Sciatic nerve (tissue), 2 donors: ENCODE data around the gene SFT2D1. TPM values are rescaled to one million over a fixed set of nuclear protein-coding genes. Genes with fewer than 3 reads are reported as not detected.

Experiments used
- ATAC-seq: fragments of 200-7000 bp; cut with Tn5 transposase; one replicate; pipeline ENCODE4 v1.9.1; 2020; ENCODE audit warnings: mild to moderate bottlenecking, moderate library complexity
- DNase-seq: peaks from one replicate; pipeline ENCODE4 v3.0.0-alpha.2; 2020; ENCODE audit warnings: low spot score
- intact Hi-C: fragments of 100-400 bp; cut with DNase I; formaldehyde crosslinking; loops from one replicate; pipeline ENCODE4 v1.14.2; 2022
- total RNA-seq: library from RNA; stranded (reverse); fragmentation: NEBNext Ultra II Directional; extraction: Animal tissue kit (Norgen Biotek cat#: 25700); gene quantifications from one replicate; pipeline ENCODE4 v1.2.1, GENCODE V29; 2021
- donor health status: DM: no; HTN: no; CAD: no.
- donor health status: DM: no; HTN: no; CAD: no.

SFT2D1 gene
- total RNA-seq, 1 donor from 2014 or later: 46.1 TPM

GRCh38 chr6:166341464-166341863 lies 881 bp downstream of the SFT2D1 start:
- ATAC-seq: no peak
- DNase-seq: no peak
- intact Hi-C loops: no loop called here

GRCh38 chr6:166338854-166339253 lies 3.5 kb downstream of the SFT2D1 start:
- DNase-seq: no peak
- intact Hi-C loops: no loop called here
- no peak for ATAC-seq

GRCh38 chr6:166336847-166337246 lies 5.5 kb downstream of the SFT2D1 start:
- no peak for DNase-seq
- ATAC-seq: no peak
- intact Hi-C loops: no loop called here

DNA sequence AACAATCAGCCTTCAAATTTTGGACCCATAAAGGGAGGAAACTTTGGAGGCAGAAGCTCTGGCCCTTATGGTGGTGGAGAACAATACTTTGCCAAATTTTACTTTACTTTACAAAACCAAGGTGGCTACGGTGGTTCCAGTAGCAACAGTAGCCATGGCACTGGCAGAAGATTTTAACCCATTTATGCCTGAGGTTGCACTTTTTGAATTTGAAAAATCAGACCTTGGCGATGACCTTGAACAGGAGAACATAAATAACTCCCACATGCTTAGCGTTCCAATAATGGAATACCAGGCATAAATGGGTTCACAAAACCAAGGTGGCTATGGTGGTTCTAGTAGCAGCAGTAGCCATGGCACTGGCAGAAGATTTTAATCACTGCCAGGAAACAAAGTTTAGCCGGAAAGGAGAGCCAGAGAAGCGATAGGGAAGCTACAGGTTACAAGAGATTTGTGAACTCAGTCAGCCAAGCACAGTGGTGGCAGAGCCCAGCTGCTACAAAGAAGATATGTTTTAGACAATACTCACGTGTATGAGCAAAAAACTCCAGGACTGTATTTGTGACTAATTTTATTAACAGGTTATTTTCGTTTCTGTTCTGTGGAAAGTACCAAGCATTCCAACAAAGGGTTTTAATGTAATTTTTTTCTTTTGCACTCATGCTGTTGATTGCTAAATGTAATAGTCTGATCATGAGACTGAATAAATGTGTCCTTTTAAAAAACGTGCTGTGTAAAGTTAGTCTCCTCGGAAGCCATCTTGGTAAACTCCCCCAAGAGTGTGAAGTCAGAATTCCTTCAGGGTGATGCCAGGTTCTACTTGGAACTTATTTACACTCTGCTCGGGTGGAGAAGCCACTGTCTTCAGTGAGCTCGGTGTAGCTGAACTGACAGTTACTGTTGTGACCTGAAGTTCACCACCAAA lies 6.7 kb downstream of the SFT2D1 start:
- ATAC-seq (no peak), DNase-seq (no peak)
- intact Hi-C loops: no loop called here

- intact Hi-C loops: no loop called here
- no peak for DNase-seq
Measured at GRCh38 chr6:166334878-166335277, 7.5 kb downstream of the SFT2D1 start.

DNA sequence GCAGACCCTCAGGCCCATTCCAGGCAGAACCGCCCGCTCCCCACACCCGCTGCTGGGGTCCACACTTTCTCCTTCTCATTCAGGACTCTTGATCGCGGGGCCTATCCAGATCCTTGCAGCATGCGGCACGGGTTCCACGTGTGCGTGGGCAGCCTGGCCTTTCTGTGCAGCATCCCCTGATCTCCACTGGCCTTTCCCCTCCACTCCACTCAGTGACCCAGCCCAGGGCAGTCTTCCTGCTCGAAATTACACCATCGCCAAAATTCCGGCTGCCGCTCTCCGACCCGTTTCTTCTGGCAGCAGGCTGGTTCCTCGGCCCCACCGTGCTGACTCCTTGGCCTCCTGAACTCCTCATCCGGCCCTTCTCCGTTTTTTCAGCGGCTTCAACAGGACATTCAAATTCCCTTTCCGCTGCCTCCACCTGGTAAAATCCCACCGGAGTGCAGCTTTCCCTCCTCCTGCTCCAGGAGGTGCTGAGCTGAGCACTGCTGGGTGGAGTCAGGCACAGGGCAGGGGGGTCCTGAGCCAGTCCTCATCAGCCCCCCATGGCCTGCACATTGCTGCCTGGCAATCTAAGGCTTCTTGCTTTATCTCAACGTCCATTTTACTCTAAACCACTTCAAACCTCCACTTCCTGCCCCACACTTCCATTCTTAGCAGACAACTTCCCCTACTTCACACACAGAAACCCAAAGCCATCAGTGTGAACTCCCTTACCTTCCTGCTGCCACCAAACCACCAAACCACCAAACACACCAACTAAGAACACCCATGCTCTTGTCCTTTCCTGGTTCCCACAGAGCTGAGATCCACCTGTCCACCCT lies 9.0 kb downstream of the SFT2D1 start:
- DNase-seq (no peak), ATAC-seq (no peak)
- intact Hi-C loops: no loop called here

More at GRCh38 chr6:166334878-166335277, 7.5 kb downstream of the SFT2D1 start:
- ATAC-seq: no peak

DNA sequence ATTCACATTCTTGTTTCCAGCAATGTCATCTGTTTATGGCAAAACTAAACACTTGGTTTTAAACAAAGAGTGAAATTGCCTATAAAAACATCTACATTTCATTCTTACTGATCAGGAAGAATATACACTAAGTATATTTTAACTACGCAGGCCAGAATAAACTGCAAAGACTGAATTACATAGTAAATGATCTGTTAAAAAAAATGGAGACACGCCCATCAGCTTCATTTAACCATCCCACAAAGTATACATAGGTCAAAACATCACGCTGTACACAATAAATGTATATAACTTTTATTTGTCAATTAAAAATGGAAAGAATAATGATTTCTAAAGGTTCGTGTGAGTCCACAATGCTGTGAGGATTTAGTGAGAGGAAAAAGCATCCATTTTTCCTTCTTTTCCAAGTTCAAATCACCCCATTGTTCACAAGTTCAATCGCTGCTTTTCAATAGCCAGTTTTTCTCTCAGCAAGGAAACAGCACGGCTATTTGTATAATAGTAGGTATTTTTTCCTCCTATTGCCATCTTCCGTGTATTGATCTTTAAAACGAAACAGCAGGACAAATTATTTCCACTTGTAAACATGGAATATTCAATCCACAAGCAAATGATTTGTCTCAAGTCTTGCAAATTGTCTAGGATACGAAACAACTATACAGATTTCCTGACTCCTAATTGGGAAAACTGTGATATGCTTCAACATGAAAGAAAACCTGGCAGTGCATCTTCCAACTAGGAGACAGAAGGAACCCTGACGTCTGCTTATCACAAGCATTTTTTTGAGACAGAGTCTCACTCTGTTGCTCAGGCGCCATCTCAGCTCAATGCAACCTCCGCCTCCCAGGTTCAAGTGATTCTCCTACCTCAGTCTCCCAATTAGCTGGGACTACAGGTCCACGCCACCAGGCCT lies 10.6 kb downstream of the SFT2D1 start:
- DNase-seq (no peak), ATAC-seq (no peak)
- intact Hi-C loops: no loop called here

DNA sequence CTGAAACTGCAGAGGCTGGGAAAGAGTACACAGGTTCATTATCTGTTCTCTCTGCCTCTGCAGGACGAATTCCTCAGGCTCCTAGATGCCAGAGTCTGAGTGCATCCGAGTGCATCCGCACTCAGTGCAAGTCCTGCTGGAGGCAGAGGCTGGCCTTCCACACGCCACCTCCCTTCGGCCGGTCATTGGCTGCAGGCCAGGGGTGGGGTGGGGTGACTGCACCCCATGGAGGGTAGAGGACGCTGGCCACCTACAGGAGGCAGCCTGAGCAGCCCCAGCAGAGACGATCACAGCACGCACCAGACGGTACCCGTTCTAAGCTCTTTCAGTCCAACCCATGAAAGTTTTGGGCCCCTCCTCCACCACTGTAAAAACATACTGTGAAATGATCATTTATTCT lies 11.7 kb downstream of the SFT2D1 start:
- intact Hi-C loops: no loop called here
- ATAC-seq (peak; percentile 58), DNase-seq (no peak)

DNA sequence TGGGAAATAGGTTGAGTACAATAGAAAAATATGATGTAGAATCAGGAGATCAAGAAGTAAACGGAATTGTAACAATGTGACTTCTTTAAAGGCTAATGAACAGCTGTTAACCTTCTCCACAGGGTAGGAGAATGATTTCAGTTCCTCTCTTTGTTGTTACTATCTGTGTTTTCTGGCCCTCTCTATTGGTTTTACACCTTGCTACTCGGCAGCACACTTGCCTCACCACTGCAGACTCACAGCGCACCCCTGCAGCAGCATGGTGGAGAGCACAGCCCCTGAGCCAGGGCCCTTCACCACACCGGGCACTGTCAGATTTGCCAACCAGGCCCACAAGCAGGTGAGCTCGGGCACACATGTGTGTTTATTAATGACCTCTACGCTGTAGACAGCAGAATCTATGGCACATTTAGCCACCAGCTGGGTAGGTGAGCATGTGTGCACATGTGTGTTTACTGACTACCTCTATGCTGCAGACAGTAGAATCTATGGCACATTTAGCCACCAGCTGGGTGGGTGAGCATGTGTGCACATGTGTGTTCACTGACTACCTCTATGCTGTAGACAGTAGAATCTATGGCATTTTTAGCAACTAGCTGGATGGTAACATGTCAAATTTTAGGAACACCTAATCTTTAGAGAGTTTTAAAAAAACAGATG lies 16.8 kb downstream of the SFT2D1 start:
- intact Hi-C loops: no loop called here

GRCh38 chr6:166323395-166323794 lies 18.9 kb downstream of the SFT2D1 start:
- DNase-seq (no peak), ATAC-seq (no peak)
- intact Hi-C loops: no loop called here

More for the DNA sequence above, 16.8 kb downstream of the SFT2D1 start:
- no peak for DNase-seq
- no peak for ATAC-seq

- DNase-seq (no peak), ATAC-seq (no peak)
- intact Hi-C loops: no loop called here
Measured at GRCh38 chr6:166318649-166319600, 23.4 kb downstream of the SFT2D1 start.

- DNase-seq (no peak), ATAC-seq (no peak)
- intact Hi-C loops: no loop called here
Measured at GRCh38 chr6:166318227-166318626, 24.1 kb downstream of the SFT2D1 start.

DNA sequence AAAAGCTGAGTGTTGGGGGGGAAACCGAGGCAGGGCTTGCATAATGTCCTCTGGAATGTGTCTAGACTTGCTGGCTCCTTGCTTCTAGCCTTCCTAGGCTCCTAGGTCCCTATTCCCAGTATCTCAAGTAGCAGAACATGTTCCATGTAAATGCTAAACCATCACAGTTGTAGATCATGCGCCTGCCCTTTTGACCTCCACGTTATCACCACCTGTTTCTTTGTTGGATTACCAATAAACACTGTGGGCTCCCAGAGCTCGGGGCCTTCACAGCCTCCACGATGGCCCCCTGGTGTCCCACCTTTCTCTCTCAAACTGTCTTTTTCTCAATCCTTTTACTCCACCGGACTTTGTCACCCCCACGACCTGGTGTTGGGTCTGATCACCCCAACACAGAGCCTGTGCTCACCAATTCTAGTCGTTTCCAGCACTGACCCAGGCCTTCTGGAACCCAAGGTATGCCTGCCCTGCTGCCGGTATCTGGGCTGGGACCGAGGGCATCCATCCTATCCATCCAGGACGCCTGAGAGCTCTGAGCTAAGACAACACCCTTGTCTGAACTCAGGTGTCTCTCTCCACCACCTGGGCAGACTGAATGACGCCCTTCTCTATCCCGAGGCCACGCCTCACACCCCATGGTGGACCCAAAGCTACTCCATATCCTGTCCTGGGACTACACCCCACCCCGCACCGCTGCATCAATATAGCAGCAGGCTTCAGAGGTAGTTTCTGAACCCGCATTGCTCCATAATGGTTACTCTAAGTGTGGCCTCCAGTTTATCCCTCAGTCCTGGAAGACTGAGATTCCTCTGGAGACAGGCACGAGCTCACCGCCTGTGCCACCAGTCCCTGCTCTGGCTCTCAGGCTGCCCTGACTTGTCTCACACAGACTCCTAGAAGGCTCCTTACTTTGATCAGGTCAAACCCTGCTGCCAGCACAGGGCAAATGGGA lies 24.8 kb downstream of the SFT2D1 start:
- intact Hi-C loops: no loop called here
- ATAC-seq (no peak), DNase-seq (no peak)

- intact Hi-C loops: no loop called here
- DNase-seq (no peak), ATAC-seq (no peak)
Measured at GRCh38 chr6:166315436-166315835, 26.9 kb downstream of the SFT2D1 start.

- no peak for DNase-seq
- no peak for ATAC-seq
- intact Hi-C loops: no loop called here
Measured at GRCh38 chr6:166314454-166314853, 27.9 kb downstream of the SFT2D1 start.

GRCh38 chr6:166313255-166314070 lies 28.9 kb downstream of the SFT2D1 start:
- peak; percentile 87 for ATAC-seq
- intact Hi-C loops: no loop called here
- DNase-seq: no peak
